Measurements from ENCODE around the gene CLINT1.

The CLINT1 gene

GRCh38 chr5:157842787-157843186 is 16.2 kb downstream of the CLINT1 start:
- Histone ChIP-seq H3K9ac (ENCODE audit: low read length in 5 of 5) (no peak overlapping the region), H3K4me1 (ENCODE audit: control insufficient read depth in 5 of 5, insufficient read depth in 5 of 5, low read length in 5 of 5) (no peaks in the 10 kb centered on the region), H3K9me3 (ENCODE audit: control insufficient read depth in 5 of 5, low read length in 5 of 5) (no peaks in the 10 kb centered on the region), H3K27ac (ENCODE audit: low read depth, low read length) (no peak overlapping the region), H3K27me3 (ENCODE audit: control insufficient read depth in 5 of 5, insufficient read depth in 4 of 5, low read length in 5 of 5) (no peaks in the 10 kb centered on the region), H3K4me3 (ENCODE audit: low read depth in 1 of 5, low read length in 5 of 5) (no peak overlapping the region), H3K36me3 (ENCODE audit: control insufficient read depth in 5 of 5, insufficient read depth in 5 of 5, low read length in 5 of 5) (peaks cover 0 to 7% (median 4%) of the 10 kb centered on the region in 5 donors)

- Histone ChIP-seq H3K27me3 (ENCODE audit: control insufficient read depth in 5 of 5, insufficient read depth in 4 of 5, low read length in 5 of 5) (no peaks in the 10 kb centered on the region), H3K4me1 (ENCODE audit: control insufficient read depth in 5 of 5, insufficient read depth in 5 of 5, low read length in 5 of 5) (no peaks in the 10 kb centered on the region), H3K9ac (ENCODE audit: low read length in 5 of 5) (no peak overlapping the region), H3K9me3 (ENCODE audit: control insufficient read depth in 5 of 5, low read length in 5 of 5) (no peaks in the 10 kb centered on the region), H3K27ac (ENCODE audit: low read depth, low read length) (no peak overlapping the region), H3K4me3 (ENCODE audit: low read depth in 1 of 5, low read length in 5 of 5) (no peak overlapping the region), H3K36me3 (ENCODE audit: control insufficient read depth in 5 of 5, insufficient read depth in 5 of 5, low read length in 5 of 5) (peaks cover 0 to 2% (median 0%) of the 10 kb centered on the region in 5 donors)
These were observed 16.8 kb downstream of the CLINT1 start for GRCh38 chr5:157842185-157842584.

- Histone ChIP-seq H3K9ac (ENCODE audit: low read length in 5 of 5) (no peak overlapping the region), H3K27ac (ENCODE audit: low read depth, low read length) (no peak overlapping the region), H3K4me3 (ENCODE audit: low read depth in 1 of 5, low read length in 5 of 5) (no peak overlapping the region), H3K9me3 (ENCODE audit: control insufficient read depth in 5 of 5, low read length in 5 of 5) (no peaks in the 10 kb centered on the region), H3K27me3 (ENCODE audit: control insufficient read depth in 5 of 5, insufficient read depth in 4 of 5, low read length in 5 of 5) (no peaks in the 10 kb centered on the region), H3K36me3 (ENCODE audit: control insufficient read depth in 5 of 5, insufficient read depth in 5 of 5, low read length in 5 of 5) (peaks cover 0 to 2% (median 0%) of the 10 kb centered on the region in 5 donors), H3K4me1 (ENCODE audit: control insufficient read depth in 5 of 5, insufficient read depth in 5 of 5, low read length in 5 of 5) (no peaks in the 10 kb centered on the region)
These were observed 19.7 kb downstream of the CLINT1 start for GRCh38 chr5:157839157-157839795.

GRCh38 chr5:157836121-157836753 is 22.7 kb downstream of the CLINT1 start:
- no peaks in the 10 kb centered on the region for H3K9me3 ChIP-seq (ENCODE audit: control insufficient read depth in 5 of 5, low read length in 5 of 5)
- no peak overlapping the region for H3K27ac ChIP-seq (ENCODE audit: low read depth, low read length)
- no peak overlapping the region for H3K9ac ChIP-seq (ENCODE audit: low read length in 5 of 5)
- peaks cover 0 to 2% (median 0%) of the 10 kb centered on the region in 5 donors for H3K36me3 ChIP-seq (ENCODE audit: control insufficient read depth in 5 of 5, insufficient read depth in 5 of 5, low read length in 5 of 5)
- H3K4me3 ChIP-seq (ENCODE audit: low read depth in 1 of 5, low read length in 5 of 5), result no peak overlapping the region
- peaks cover 0 to 3% (median 0%) of the 10 kb centered on the region in 5 donors for H3K4me1 ChIP-seq (ENCODE audit: control insufficient read depth in 5 of 5, insufficient read depth in 5 of 5, low read length in 5 of 5)
- H3K27me3 ChIP-seq (ENCODE audit: control insufficient read depth in 5 of 5, insufficient read depth in 4 of 5, low read length in 5 of 5), result no peaks in the 10 kb centered on the region

GRCh38 chr5:157835041-157835440 is 23.9 kb downstream of the CLINT1 start:
- no peak overlapping the region for H3K4me3 ChIP-seq (ENCODE audit: low read depth in 1 of 5, low read length in 5 of 5)
- no peaks in the 10 kb centered on the region for H3K36me3 ChIP-seq (ENCODE audit: control insufficient read depth in 5 of 5, insufficient read depth in 5 of 5, low read length in 5 of 5)
- no peak overlapping the region for H3K27ac ChIP-seq (ENCODE audit: low read depth, low read length)
- no peak overlapping the region for H3K9ac ChIP-seq (ENCODE audit: low read length in 5 of 5)
- H3K27me3 ChIP-seq (ENCODE audit: control insufficient read depth in 5 of 5, insufficient read depth in 4 of 5, low read length in 5 of 5), result no peaks in the 10 kb centered on the region
- no peaks in the 10 kb centered on the region for H3K9me3 ChIP-seq (ENCODE audit: control insufficient read depth in 5 of 5, low read length in 5 of 5)
- peaks cover 0 to 3% (median 0%) of the 10 kb centered on the region in 5 donors for H3K4me1 ChIP-seq (ENCODE audit: control insufficient read depth in 5 of 5, insufficient read depth in 5 of 5, low read length in 5 of 5)

- Histone ChIP-seq H3K27ac (ENCODE audit: low read depth, low read length) (no peak overlapping the region), H3K9ac (ENCODE audit: low read length in 5 of 5) (no peak overlapping the region), H3K27me3 (ENCODE audit: control insufficient read depth in 5 of 5, insufficient read depth in 4 of 5, low read length in 5 of 5) (no peaks in the 10 kb centered on the region), H3K4me3 (ENCODE audit: low read depth in 1 of 5, low read length in 5 of 5) (no peak overlapping the region), H3K36me3 (ENCODE audit: control insufficient read depth in 5 of 5, insufficient read depth in 5 of 5, low read length in 5 of 5) (no peaks in the 10 kb centered on the region), H3K4me1 (ENCODE audit: control insufficient read depth in 5 of 5, insufficient read depth in 5 of 5, low read length in 5 of 5) (peaks cover 4 to 36% (median 13%) of the 10 kb centered on the region in 5 donors), H3K9me3 (ENCODE audit: control insufficient read depth in 5 of 5, low read length in 5 of 5) (no peaks in the 10 kb centered on the region)
These were observed 29.9 kb downstream of the CLINT1 start for GRCh38 chr5:157828944-157829639.

GRCh38 chr5:157828105-157828943 is 30.6 kb downstream of the CLINT1 start:
- Histone ChIP-seq H3K27ac (ENCODE audit: low read depth, low read length) (peak overlapping the region; percentile 54), H3K4me3 (ENCODE audit: low read depth in 1 of 5, low read length in 5 of 5) (no peak overlapping the region)

GRCh38 chr5:157827423-157827822 is 31.5 kb downstream of the CLINT1 start:
- Histone ChIP-seq H3K9me3 (ENCODE audit: control insufficient read depth in 5 of 5, low read length in 5 of 5) (no peaks in the 10 kb centered on the region), H3K27me3 (ENCODE audit: control insufficient read depth in 5 of 5, insufficient read depth in 4 of 5, low read length in 5 of 5) (no peaks in the 10 kb centered on the region), H3K36me3 (ENCODE audit: control insufficient read depth in 5 of 5, insufficient read depth in 5 of 5, low read length in 5 of 5) (no peaks in the 10 kb centered on the region), H3K4me3 (ENCODE audit: low read depth in 1 of 5, low read length in 5 of 5) (no peak overlapping the region), H3K9ac (ENCODE audit: low read length in 5 of 5) (no peak overlapping the region), H3K27ac (ENCODE audit: low read depth, low read length) (peak overlapping the region; percentile 54), H3K4me1 (ENCODE audit: control insufficient read depth in 5 of 5, insufficient read depth in 5 of 5, low read length in 5 of 5) (peaks cover 4 to 35% (median 13%) of the 10 kb centered on the region in 5 donors)

More at GRCh38 chr5:157828105-157828943, 30.6 kb downstream of the CLINT1 start:
- Histone ChIP-seq H3K9ac (ENCODE audit: low read length in 5 of 5) (peak overlapping the region in 1 of 5 donors; percentile 30), H3K4me1 (ENCODE audit: control insufficient read depth in 5 of 5, insufficient read depth in 5 of 5, low read length in 5 of 5) (peaks cover 4 to 35% (median 13%) of the 10 kb centered on the region in 5 donors), H3K36me3 (ENCODE audit: control insufficient read depth in 5 of 5, insufficient read depth in 5 of 5, low read length in 5 of 5) (no peaks in the 10 kb centered on the region), H3K9me3 (ENCODE audit: control insufficient read depth in 5 of 5, low read length in 5 of 5) (no peaks in the 10 kb centered on the region), H3K27me3 (ENCODE audit: control insufficient read depth in 5 of 5, insufficient read depth in 4 of 5, low read length in 5 of 5) (no peaks in the 10 kb centered on the region)

GRCh38 chr5:157823655-157824054 is 35.3 kb downstream of the CLINT1 start:
- H3K9me3 ChIP-seq (ENCODE audit: control insufficient read depth in 5 of 5, low read length in 5 of 5), result no peaks in the 10 kb centered on the region
- no peak overlapping the region for H3K4me3 ChIP-seq (ENCODE audit: low read depth in 1 of 5, low read length in 5 of 5)
- peaks cover 4 to 47% (median 30%) of the 10 kb centered on the region in 5 donors for H3K4me1 ChIP-seq (ENCODE audit: control insufficient read depth in 5 of 5, insufficient read depth in 5 of 5, low read length in 5 of 5)
- H3K27ac ChIP-seq (ENCODE audit: low read depth, low read length), result no peak overlapping the region
- no peaks in the 10 kb centered on the region for H3K36me3 ChIP-seq (ENCODE audit: control insufficient read depth in 5 of 5, insufficient read depth in 5 of 5, low read length in 5 of 5)
- H3K9ac ChIP-seq (ENCODE audit: low read length in 5 of 5), result no peak overlapping the region
- no peaks in the 10 kb centered on the region for H3K27me3 ChIP-seq (ENCODE audit: control insufficient read depth in 5 of 5, insufficient read depth in 4 of 5, low read length in 5 of 5)

Data from subcutaneous abdominal adipose tissue (tissue), 5 donors.